ENCODE measurements around the gene C20orf96.
"Not testable (repeated sequence)": the region's sequence is repeated elsewhere in the genome, so short reads cannot be mapped to it uniquely, and the experiment has no call there.

C20orf96 gene

GRCh38 chr20:235891-236290, 54.7 kb downstream of the C20orf96 start:
- DNase-seq (ENCODE audit: low spot score): no peak

DNA sequence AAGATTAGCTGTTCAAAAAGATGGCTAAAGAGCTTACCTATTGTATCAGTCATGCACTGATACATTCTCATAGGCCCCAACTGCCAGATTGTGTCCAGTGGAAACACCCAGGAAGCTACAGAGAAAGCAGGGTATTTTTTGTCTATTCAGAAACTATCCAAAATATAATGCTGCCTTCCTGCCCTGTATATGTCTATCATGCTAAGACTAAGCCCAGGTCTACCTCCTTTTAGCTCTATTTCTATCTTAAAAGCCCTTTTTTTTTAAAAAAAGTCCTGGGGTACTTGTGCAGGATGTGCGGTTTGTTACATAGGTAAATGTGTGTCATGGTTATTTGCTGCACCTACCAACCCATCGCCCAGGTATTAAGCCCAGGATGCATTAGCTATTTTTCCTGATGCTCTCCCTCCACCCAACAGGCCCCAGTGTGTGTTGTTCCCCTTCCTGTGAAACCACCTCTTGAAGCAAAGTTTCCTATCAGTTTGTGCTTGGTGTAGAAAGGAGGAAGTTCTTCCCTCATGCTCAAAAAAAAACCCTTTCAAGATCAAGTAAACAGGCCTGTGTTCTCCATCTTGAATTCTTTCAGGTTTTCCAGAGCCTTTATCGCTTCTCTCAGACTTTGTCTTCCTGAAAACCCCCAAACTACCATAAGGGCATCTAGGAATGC, 63.0 kb downstream of the C20orf96 start:
- no peak for DNase-seq (ENCODE audit: low spot score)

- DNase-seq (ENCODE audit: low spot score): no peak
These were observed 63.6 kb downstream of the C20orf96 start, which contains the start of gene DEFB129 for GRCh38 chr20:226958-227357. Gene DEFB129 (plus strand): TSS chr20:227258. CDS start chr20:227289, 31 bp downstream.

GRCh38 chr20:225879-226278, 64.7 kb downstream of the C20orf96 start:
- DNase-seq (ENCODE audit: low spot score): not testable (repeated sequence)

DNA sequence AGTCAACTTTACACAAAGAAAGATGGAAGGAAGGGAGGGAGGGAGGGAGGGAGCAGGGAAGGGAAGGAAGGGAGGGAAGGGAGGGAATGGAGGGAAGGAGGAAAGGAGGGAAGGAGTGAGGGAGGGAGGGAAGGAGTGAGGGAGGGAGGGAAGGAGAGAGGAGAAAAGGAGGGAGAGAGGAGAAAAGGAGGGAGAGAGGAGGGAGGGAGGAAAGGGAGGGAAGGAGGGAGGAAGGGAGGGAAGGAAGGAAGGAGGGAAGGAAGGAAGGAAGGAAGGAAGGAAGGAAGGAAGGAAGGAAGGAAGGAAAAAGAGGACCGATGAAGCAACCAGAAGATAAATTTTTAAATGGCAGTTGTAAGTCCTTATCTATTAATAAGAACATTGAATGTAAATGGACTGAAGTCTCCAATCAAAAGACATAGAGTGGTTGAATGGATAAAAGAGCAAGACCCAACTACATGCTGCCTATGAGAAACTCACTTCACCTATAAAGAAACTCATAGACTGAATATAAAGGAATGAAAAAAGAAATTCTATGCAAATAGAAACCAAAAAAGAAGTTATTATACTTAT, 69.2 kb downstream of the C20orf96 start:
- DNase-seq (ENCODE audit: low spot score): no peak
